IPS-NIHi11 (cell line): Measurements from ENCODE around the gene KRTAP4-7.
"Not testable (repeated sequence)": the region's sequence is repeated elsewhere in the genome, so short reads cannot be mapped to it uniquely, and the experiment has no call there.

Experiments used
- DNase-seq: peaks from one replicate; pipeline ENCODE4 v3.0.0; 2012; ENCODE audit warnings: mixed read lengths, low spot score

Gene KRTAP4-7

DNA sequence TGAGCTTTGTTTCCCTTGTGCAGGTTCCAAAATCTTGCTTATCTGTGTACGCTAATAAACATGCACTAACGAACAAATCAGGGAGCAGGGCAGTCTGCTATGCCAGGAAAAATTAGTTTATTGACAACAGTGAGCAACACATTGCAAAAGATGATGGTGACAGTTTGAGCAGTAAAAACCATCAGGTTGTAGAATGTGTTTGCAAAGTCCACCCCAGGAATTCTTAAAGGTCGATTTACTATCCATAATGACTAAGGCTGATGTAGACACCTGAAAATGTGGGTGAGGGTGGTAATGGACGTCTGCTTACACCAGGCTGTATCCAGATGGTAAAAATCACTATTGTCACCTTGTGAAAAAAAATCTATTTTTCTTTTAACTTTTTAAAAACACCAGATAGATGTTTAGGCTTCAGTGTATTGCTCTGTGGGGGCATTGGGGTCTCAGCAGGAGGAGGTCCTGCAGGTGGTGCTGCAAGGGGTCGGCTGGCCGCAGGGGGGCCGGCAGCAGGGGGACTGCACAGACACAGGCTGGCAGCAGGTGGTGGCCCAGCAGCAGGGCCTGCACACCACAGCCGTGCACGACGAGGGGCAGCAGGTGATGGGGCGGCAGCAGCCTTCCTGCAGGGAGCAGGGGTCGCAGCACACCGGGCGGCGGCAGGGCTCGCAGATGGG lies 18.8 kb upstream of the KRTAP4-7 start:
- DNase-seq = not testable (repeated sequence)

- no peak for DNase-seq
Observed at GRCh38 chr17:41065829-41066624, 17.9 kb upstream of the KRTAP4-7 start, which contains the start of gene KRTAP2-4. KRTAP2-4 (minus strand) TSS chr17:41065879; CDS start chr17:41065845, 34 bp downstream.

DNA sequence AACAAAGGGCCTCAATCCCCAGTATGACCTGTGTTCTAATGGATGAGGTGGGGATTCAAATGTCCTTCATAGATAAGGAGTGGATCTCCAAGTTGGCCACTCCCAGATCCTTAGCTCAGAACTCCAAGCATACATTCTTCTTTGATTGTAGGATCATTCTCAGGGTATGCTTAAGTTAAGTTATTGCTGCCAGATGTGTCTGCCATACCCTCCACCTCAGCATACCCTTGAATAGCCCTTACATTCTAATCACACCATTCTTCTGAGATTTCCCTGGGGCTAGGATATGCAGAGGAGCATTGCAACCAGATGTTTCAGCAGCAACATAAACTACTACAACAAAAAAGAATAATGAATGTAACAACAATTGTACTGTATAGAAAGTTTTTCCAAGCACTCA lies 16.7 kb upstream of the KRTAP4-7 start:
- DNase-seq = no peak

- DNase-seq = no peak
Observed at GRCh38 chr17:41069031-41069430, 14.9 kb upstream of the KRTAP4-7 start.

GRCh38 chr17:41071606-41072360 lies 12.2 kb upstream of the KRTAP4-7 start:
- no peak for DNase-seq

- no peak for DNase-seq
Observed at GRCh38 chr17:41073676-41074075, 10.3 kb upstream of the KRTAP4-7 start.

GRCh38 chr17:41076788-41077187 lies 7.2 kb upstream of the KRTAP4-7 start:
- DNase-seq = no peak

GRCh38 chr17:41082626-41083025 lies 1.3 kb upstream of the KRTAP4-7 start:
- no peak for DNase-seq

GRCh38 chr17:41083427-41083826 lies 523 bp upstream of the KRTAP4-7 start:
- not testable (repeated sequence) for DNase-seq

GRCh38 chr17:41088760-41089352 lies 4.9 kb downstream of the KRTAP4-7 start:
- not testable (repeated sequence) for DNase-seq

DNA sequence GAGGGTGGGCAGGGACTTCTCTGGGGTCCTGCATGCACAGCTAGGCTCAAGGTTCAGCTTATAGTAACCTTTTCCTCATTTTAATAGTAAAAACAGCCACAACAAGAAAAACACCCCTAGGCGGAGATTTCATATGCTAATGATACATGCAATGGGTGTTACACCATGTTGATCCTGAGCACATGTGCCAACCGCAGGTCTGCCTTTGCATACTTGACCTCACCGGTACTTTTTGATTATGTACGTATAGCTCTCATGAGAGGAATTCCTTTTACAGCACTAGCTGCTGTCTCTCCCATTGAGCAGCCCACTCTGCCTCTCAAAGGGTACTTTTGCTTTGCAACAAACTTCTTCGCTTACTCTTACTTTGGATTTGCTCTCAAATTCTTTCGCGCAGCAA lies 12.1 kb downstream of the KRTAP4-7 start:
- no peak for DNase-seq

GRCh38 chr17:41098042-41098441 lies 14.1 kb downstream of the KRTAP4-7 start, which contains the start of gene KRTAP4-8:
KRTAP4-8 (minus strand) TSS chr17:41098142; CDS start chr17:41098084, 58 bp downstream.
- no peak for DNase-seq

DNA sequence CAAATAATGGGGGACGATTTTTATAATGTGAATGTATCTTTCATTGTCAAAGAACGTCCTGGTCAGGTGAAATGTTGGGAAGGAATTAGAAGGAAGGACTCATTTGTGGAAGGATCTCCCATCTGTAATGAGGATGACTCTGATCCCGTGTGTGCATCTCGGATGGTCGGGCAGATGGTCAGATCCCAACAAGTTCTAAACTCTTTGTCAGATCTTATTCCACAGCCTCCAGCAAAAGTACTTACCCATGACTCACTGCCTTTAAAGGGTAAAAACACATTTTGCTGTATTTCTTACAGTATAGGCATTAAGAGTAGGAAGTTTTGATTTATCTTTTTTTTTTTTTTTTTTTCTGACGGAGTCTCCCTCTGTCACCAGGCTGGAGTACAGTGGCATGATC lies 14.5 kb downstream of the KRTAP4-7 start:
- DNase-seq = no peak

DNA sequence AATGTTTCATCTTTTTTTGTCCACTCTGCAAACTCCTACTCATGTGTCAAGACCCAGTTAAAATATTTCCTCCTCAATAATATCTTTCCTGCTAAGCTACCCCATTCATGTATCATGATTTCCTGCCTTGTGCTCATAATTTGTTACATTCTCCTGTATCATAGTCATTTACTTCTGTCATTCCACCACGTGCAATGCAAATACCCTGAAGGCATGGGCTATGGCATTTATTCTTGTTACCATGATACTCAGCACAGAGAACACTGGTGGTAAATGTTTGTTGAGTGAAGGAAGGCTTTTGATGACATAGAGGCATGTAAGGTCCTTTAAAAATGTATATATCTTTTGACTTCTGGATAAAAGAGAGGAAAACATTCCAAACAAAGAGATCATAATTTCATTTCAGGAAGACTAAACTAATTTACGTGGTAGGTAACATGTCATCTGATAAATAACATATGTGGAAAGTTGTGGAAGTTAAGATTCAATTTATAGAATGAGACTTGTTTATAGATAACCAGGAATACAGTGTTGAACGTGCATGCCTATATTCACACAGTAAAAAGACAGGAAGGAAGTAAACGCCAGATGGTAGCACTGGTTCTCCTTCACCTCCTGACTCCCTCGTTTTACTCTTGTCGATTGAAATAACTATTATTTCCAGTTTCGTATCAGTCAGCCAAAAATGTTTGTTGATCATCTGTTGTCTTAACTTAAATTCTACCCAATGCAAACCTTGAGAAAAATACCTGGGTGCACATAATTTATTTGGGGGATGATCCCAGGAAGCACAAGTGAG lies 15.9 kb downstream of the KRTAP4-7 start:
- DNase-seq = not testable (repeated sequence)

- peak; percentile 14 for DNase-seq
Observed at GRCh38 chr17:41101586-41102259, 17.8 kb downstream of the KRTAP4-7 start, which contains the start of gene KRTAP4-16. KRTAP4-16 (minus strand) TSS chr17:41102209; CDS start chr17:41102209, 0 bp downstream.

GRCh38 chr17:41103896-41104295 lies 19.9 kb downstream of the KRTAP4-7 start:
- no peak for DNase-seq

DNA sequence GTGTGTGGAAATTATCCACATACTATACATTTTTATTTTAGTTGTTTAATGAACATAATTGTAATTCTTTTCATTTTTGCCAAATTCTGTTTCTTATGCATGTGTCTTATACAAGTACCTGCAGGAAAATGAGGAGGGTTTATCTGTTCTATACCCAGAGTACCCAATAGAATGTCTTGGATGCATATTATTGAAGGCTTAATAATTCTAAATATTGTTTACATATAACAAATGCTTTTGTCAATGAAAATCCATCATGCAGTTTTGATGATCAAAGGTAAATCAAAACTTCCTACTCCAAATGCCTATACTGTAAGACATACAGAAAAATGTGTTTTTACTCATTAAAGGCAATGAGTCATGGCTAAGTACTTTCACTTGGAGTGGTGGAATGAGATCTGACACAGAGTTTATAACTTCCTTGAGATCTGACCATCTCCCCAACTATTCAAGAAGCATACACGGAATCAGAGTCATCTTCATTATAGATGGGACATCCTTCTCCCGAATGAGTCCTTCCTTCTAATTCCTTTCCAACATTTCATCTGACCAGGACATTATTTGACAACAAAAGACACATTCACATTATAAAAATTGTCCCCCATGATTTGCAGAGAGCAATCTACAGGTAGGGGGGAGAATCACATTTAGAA lies 20.6 kb downstream of the KRTAP4-7 start:
- not testable (repeated sequence) for DNase-seq

GRCh38 chr17:41105347-41105746 lies 21.4 kb downstream of the KRTAP4-7 start, which contains the start of gene KRTAP4-9:
KRTAP4-9 (plus strand) TSS chr17:41105389; CDS start chr17:41105389, 0 bp downstream.
- DNase-seq = not testable (repeated sequence)

GRCh38 chr17:41107941-41108450 lies 24.0 kb downstream of the KRTAP4-7 start:
- no peak for DNase-seq
